ENCODE measurements around the gene CDKAL1.
"Not testable (repeated sequence)": the region's sequence is repeated elsewhere in the genome, so short reads cannot be mapped to it uniquely, and the experiment has no call there.

CDKAL1 gene

DNA sequence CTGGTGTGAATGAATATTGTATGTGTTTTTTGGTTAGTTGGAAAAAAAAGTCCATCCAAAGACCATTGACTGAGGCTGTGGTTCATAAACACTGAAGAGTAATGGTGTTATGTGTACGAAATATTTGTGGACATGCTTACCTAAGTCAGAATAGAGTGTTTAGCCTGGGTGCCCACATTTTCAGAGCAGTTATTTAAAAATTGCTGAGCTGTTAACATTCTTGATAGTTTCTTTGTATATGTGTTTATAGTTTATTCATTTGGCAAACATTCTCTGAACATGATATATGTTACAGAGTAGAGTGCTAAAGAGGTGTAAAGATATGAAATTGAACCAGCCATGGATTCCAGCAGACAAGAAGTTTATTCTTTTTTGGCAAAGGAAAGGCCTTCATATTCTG, 20.6 kb downstream of the CDKAL1 start:
- no peak for DNase-seq

DNA sequence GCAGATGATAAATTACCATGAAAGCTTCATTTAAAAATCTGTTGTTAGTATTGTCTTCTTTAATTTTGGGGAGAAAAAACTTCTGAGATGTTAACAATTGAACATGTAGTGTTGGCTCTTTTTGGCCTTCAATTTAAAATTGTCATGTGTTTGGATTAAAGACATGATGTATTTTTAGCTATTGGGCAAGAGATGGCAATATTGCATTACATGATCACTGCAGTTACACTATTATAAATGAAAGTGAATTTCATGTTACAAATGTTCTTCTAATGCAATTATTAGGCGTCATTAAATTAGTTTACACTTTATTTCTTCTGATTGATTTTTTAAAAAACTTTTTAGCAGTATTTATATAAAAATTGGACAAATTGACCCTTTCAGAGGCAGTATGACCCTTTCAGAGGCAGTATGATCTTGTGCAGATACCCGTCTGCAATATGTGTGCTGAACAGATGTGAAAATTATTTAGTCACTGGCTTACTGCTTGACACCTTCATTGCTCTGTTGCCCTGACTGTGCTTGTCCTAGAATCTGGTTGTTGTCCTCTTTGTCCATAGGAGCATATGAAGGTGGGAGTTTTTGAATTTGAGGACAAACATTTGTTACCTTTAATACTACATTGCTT, 25.8 kb downstream of the CDKAL1 start:
- DNase-seq: no peak

DNA sequence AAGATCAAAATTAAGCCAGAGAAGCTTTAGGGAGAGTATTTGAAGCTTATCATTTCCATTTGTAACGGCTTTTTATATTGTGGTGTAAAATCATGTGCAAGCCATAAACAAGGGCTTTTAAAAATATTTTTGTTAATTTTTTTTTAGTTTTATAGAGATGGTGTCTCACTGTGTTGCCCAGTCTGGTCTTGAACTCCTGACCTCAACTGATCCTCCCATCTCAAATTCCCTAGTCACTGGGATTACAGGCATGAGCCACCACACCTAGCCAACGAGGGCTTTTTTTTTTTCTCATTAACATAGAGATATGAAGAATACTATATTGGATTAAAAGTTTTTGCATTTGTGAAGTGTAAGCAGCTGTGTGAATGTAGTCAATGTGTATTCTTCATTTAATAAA, 29.1 kb downstream of the CDKAL1 start:
- no peak for DNase-seq

DNA sequence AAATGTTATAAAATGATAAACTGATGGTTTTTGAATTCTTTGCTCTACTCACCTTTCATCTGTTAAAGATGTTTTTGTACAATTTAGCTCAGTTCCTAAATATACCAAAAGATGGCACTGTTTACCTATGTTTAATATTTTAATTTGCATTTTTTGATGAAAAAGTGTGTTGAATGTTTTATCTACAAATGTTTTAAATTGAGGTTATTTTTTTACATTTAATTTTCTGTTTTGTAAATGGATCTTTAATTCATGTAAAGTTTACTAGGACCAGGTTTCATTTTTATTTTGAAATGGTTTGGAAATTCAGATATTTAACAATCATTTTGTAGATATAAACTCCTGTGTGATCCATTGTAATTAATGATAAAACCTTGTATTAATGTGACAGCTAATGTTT, 30.0 kb downstream of the CDKAL1 start:
- no peak for DNase-seq

DNA sequence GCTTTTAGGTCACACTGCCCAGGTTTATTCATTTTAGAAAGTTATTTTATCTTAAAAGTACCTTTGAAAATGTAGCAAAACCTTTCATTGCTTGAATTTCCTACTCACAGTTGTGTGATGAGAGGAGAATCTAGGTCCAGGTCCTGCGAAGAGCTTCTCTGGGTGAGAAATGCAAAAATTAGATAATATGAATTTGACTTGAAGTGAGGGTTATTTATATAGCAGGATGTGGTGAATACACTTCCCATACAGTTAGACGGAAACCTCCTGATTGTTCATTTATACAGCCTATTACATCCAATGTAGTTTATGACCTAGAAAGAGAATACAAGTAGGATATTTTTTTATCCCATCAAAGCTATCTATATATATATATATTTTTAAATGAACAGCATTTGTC, 30.5 kb downstream of the CDKAL1 start:
- DNase-seq: peak; percentile 31

DNA sequence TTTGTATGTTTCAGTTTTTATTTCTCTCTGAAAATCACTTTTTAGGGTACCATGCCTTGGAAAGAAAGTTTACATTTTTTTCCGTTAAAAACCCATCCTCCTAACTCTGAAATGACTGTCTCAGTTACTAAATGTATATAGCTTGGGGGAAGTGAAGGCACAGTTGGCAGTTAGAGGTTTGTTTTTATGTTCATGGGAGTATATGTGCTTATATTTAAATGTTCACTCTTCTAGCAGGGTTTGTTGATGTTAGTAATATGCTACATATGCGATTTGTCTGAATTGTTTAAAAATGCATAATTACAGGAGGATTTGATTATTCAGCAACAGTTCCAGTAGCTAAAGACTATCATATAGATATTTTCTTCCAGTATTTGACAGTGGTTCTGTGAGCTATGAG, 31.1 kb downstream of the CDKAL1 start:
- no peak for DNase-seq

DNA sequence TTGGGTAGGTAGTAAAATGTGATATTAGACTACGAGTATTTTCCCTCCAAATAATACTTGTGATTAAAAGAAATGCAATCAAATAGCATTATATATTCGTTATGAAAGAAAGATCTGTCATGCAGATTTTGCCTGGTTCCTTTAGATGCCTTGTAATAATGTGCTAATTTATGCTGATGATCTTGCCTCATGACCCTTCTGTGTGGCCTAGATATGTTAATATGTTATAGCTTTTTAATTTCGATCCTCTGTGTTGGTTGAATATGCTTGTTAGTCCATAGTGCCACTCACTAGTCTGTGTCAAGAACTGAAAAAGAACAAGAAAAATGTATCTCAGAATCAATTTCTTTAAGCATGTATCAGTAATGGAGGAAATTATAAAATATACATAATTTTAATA, 31.9 kb downstream of the CDKAL1 start:
- no peak for DNase-seq

DNA sequence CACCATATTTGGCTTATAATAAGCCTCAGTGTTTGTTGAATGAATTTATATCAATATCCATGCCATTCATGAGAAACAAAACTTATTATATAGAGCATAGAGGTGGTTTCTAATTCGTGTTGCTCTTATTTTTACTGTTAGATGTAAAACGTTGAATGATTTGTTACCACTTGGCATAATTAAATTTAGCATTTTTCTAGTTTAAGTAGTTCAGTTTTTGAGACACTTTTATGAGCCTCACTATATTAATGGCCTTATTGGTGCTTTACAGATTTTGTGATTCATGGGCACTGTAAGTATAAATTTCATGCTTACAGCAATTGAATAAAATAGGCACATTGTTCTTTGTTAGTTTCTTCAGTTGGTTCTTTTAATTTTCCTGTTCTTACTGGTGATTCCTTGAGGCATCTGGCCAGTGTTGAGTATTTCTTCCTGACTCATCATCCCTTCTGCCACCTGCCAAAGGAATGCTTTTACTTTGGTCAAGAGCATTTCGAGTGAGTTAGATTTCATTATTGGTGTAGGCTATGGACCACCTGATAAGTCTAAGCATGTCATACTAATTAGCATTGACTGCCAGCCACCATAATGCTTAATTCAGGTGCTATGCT, 34.8 kb downstream of the CDKAL1 start:
- no peak for DNase-seq

DNA sequence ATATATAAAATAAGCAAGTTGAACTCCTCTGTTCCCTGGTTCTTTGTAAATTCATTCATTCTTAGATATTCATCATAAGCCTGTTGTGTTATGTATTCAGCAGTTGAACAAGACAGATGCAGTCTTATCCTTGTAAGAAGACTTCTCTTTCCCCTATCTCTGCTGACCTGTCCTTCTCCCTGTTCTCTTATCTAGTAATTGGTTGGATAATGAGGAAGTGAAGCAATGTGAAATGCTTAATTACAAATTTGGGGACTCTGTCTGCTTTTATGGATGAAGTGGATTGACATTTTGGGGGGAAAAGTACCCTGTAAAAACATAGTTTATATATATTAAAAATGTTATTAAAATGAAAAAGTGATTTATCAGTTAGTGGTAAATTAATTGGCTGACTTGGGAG, 37.0 kb downstream of the CDKAL1 start:
- DNase-seq: no peak

DNA sequence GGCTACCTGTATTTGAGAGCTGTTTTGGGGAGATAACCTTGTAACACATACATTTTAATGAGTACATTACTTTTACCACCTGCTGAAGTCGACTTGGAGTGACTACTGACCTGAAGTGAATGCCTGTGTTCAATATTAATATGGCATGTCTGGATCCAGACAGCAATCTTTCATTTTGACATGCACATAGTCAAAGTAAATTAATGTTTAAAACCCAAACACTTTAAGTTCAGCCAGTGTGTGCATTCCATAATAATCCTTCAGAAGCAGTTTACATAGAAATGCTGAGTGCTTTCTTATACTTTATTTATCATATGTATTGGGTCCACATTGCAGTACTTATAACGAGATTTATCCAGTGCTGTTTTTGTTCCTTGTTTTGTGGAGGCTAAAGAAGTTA, 38.0 kb downstream of the CDKAL1 start:
- no peak for DNase-seq

DNA sequence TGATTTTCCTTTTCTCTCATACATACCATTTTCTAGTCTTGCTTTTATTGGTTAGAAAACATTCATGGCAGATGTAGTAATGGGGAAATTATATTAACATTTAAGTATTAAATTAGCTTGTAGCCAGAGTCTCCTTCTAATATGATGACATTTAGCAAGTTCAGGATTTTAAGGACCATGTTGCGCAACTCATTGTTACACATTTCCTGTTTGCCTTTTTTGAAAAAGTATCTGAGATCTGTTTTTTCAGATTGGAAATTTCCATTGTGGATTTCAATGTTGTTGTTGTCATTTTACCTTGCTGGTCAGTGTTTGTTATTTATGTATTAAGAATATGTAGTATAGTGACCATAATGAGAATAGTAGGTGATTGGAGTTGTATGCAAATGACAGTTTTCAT, 38.7 kb downstream of the CDKAL1 start:
- no peak for DNase-seq

DNA sequence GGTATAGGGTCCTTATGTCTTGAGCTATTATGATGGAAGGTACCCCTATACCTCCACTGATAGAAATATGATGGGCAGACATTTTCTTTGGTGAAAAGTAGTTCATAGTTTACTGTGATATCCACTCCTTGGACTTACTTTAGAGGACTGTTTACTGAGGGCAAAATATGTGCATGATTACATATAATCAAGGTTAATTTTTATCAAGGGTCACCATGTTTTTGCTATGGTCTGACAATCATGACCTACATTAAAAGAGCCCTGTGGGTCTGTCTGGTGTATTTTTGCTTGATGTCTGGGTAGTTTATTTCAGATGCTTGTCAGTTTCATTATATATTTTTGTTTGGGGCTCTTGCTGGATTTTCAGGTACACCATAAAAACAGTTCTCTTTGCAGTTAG, 40.1 kb downstream of the CDKAL1 start:
- no peak for DNase-seq

DNA sequence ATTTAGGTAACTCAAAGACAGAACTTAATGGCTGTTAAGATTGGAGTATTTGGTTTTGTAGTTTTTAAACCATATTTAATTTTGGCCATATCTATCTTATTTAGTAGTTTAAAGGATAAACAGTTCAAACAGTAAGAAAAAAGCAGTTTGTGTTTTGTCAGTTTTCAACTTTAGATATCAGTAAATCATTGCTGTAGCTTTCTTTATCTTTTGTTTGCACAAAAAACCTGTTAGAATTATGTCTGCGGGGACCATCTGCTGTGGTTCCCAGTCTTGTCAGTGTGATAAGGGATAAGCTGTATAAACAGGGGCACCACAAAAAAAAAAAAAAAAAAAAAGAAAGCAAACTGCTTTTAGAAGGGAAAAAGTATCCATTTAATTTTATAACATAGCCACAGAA, 40.9 kb downstream of the CDKAL1 start:
- no peak for DNase-seq

DNA sequence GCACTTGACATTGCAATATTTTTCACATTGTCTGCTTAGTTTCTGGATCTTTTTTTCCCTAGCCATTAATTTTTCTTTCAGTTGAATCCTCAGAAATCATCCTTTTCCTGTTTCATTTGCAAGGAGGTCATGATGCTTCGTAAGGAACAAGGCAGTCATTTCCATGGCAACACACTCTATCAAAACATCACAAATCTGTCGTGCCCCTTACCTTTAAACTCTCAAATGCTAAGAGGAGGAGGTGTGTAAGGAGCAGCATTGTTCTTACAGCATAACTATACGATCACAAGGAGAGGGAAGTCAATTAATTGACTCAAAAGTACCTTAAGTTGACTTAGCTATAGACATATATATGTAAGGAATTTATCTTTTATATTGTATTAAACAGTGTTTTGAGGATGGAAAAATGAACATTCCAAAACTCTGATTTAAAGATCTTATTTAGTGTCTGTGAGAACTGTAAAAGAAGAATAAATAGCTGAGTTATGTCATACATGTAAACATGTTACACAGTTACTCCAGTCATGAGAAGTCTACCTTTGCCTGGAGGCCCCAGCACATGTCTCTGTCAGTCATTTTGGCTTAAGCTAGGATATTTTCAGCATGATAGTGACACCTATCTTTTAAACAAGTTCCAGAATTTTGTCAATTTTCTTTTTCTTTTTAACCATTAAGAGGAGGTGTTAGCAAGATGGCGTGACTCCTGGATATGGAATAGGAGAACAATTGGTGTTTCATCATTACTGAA, 41.6 kb downstream of the CDKAL1 start:
- DNase-seq: no peak

DNA sequence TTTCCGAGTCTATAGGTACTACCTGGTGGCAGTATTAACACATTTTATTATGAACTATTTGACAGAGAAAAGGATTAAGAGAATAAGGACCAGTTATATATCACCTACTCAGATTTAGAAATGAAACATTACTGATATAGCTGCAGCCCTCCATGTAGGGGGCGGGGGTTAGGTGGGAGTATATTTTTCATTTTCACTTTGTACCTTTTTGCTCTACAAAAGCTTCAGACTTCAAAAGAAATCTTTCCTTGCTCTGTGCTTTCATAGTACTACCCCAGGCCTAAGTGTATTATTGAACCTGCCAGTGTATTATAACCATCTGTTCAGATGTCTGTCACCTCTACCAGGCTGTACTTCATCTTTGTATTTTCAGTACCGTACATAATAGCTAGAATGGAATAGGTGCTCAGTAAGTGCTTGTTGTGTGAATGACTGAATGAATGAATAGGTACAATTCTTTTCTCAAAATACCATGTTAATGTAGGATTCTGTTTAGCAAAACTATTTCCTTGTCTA, 43.0 kb downstream of the CDKAL1 start:
- no peak for DNase-seq

DNA sequence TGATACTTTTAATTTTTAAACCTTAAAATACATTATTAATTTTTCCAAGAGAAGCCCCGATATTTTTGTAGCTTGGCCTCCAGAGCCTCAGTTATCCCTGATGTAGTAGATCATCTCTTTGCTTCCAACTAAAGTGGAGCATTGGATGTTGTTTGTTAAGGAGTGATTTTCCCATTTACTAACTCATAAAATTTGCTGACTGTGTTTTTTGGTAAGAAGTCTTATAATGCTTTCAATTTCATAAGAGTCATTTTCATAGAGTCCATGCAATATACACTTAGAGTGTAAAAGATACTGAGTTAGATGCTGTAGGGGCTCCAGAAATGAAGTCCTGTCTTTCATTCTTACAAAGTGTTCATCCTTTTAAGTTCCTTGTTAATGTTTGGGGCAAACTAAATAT, 46.8 kb downstream of the CDKAL1 start:
- DNase-seq: no peak

DNA sequence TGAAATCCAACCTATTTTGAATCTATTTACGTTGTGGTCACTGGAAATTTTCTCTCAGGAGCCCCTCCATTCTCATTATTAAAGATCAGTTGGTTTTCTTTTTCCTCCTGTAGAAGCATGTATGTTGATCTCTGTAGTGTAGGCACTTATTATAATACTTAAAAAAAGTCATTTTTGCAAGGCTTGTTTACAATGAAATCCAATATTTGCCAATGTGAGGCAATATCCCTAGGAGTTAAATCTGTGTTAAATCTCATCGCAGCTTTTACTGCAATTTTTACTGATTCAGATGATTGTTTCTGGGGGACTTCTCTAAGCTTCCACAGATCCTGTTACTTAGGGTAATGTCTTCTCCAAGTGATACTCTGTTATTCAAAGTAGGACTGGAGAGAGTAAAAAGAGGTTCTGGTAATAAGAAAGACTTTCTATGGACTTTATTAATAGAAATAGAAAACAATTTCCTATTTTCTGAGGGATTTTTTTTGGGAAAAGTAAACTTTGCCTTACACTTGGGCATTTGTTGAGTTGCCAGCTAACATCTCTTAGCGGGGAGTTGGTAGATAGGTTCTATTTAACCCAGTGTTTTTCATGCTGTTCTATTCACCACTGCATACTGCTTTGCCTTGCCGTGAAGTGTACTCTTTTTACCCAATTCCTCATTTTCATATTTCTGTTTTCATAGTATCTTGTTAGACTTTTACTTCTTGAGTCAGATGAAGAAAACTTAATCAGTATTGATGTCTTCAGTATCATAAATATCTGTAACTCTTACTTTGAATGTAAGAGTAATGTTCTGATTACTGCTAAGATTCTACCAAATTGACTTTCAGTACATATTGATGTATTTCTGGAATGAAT, 48.6 kb downstream of the CDKAL1 start:
- peak; percentile 44 for DNase-seq

DNA sequence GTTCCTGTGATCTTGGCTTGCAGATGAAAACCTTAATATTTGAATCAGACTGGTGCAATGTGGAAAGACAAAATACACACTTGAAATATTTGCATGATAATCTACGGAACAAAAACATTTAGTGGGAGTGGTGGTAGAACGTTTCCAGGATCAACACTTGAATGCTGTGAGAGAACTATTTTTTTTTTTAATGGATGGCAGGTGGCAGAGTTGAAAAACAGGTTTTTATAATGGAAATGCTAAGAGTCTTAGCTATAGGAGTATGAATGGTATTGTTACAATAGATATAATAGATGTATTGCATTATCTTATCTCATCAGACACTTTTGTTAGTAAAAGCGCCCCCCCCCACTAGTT, 49.2 kb downstream of the CDKAL1 start:
- DNase-seq: no peak

DNA sequence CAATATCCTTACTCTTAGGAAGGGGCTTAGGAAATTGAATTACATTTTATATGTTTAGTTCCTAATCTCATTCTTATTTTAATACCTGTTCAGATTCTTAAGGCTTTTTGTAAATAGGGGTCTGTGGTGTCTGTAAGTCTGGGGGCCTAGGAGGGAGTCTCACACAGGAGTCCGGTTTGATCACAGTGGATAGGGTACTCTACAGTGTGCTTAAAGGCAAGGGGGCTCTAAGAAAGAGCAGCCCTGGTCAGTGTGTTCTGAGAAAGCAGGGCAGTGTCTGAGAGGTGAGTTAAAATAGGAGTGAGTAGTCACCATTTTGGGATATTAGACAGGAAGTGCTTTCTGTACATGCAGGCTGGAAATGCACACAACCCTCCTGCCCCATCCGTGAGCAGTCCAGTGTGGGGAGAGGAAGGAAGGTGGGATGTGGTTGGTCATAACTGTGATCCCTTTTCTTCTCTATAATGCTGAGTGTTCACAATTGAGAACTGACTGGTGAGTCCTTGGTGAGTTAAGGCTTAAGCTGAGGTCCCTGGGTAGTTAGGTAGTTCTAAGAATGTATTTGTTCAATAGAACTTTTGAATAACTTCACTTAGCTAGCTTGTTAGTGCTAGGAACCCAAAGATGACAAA, 50.0 kb downstream of the CDKAL1 start:
- no peak for DNase-seq

DNA sequence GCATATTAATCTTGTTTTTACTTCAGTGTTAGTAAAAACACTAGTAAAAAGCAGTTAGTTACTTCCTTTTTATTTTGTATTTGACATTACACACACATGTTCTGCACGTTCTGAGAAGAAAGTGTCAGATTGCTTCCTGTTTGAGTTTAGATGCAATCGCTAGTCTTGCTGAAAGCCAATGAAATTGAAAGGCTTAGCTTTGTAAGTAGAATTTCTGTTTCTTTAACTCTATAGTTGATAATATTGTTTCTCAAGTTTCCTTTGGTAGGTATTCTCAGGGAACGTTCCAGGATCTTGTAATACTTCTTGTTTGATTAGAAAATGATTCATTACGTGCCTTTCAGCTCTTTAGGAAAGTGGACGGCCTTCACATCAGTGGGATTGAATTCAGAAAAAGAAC, 55.0 kb downstream of the CDKAL1 start:
- peak; percentile 27 for DNase-seq

DNA sequence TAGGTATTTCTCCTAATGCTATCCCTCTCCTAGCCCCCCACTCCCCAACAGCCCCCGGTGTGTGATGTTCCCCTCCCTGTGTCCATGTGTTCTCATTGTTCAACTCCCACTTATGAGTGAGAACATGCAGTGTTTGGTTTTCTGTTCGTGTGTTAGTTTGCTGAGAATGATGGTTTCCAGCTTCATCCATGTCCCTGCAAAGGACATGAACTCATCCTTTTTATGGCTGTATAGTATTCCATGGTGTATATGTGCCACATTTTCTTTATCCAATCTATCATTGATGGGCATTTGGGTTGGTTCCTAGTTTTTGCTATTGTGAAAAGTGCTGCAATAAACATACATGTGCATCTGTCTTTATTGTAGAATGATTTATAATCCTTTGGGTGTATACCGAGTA, 56.2 kb downstream of the CDKAL1 start:
- not testable (repeated sequence) for DNase-seq

DNA sequence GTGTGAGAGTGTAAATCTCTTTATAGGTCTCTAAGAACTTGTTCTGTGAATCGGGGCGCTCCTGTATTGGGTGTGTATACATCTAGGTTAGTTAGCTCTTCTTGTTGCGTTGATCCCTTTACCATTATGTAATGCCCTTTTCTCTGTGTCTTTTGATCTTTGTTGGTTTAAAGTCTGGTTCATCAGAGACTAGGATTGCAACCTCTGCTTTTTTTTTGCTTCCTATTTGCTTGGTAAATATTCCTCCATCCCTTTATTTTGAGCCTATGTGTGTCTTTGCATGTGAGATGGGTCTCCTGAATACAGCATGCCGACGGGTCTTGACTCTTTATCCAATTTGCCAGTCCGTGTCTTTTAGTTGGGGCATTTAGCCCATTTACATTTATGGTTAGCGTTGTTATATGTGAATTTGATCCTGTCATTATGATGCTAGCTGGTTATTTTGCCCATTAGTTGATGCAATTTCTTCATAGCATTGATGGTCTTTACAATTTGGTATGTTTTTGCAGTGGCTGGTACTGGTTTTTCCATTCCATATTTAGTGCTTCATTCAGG, 60.1 kb downstream of the CDKAL1 start:
- DNase-seq: not testable (repeated sequence)
